NCI-H748 (cell line): ENCODE measurements around the gene LHX6.

Experiments used
- DNase-seq: peaks from one replicate; lab custom pipeline; 2025; ENCODE audit not compliant: unreplicated experiment; lab: John Stamatoyannopoulos, UW

The LHX6 gene

DNA sequence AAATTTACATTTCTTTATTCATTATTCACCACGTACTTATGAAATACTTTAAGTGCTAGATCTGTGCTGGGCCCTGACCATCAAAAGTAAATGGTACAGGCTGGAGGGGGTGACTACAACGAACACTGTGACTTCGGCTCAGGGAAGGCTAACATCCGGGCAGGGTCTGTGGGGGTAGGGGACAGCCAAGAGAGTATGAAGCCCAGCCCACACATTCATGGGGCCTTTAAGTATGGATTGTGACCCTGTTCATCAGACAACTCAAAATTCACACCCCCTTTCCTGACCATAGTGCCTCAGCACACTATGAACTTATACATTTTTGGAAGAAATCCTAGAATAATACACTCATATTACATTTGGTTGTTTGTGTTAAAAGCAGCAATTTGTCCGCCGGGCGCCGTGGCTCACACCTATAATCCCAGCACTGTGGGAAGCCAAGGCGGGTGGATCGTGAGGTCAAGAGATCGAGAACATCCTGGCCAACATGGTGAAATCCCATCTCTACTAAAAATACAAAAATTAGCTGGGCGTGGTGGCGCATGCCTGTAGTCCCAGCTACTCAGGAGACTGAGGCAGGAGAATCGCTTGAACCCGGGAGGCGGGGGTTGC, 35.7 kb downstream of the LHX6 start:
- DNase-seq, result no peak

DNA sequence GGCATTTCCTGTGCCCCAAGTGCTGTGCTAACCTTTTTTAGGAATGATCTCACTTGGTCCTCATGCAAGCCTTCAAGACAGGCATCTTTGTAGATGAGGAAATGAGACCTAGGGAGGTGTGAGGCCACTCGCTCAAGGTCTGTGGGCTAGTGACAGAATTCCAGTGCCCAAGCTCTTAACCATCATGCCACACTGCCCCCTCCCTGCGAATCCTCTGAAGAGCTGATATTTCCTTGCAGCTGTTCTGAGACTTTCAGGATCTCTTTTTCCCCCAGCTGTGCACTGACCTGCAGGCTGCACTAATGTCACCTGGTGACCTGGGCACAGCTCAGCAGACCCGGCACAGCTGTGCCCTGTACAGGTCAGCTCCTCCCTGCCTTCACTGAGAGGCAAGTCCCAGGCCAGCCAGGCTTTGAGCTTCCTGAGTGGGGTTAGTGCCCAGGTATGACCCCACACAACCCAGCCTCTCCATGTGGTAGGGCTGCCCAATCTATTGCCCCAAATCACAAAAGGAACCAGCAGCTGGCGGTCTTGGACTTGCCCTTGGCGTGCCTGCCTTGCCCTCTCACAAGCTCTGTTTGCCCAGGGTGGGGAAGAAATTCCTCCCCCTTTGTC, 36.4 kb downstream of the LHX6 start:
- DNase-seq, result no peak

DNA sequence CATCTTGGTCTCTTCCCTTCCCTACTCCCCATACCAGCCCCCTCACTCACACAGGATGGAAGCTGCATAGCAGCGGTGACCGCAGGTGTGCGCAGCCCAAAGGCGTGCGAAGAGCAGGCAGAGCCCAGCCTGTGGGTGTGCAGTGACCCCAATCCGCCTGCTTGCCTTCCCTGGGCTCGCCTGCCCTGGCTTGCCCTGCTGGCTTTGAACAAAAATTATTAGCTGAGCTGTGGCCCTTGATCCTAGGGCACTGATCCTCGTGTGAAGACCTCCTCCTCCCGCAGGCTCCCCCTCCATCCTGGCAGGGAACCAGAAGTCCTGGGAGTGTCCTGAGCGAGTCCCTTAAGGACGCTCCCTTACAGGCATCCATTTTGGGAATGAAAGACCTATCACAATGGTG, 37.2 kb downstream of the LHX6 start:
- DNase-seq, result no peak

DNA sequence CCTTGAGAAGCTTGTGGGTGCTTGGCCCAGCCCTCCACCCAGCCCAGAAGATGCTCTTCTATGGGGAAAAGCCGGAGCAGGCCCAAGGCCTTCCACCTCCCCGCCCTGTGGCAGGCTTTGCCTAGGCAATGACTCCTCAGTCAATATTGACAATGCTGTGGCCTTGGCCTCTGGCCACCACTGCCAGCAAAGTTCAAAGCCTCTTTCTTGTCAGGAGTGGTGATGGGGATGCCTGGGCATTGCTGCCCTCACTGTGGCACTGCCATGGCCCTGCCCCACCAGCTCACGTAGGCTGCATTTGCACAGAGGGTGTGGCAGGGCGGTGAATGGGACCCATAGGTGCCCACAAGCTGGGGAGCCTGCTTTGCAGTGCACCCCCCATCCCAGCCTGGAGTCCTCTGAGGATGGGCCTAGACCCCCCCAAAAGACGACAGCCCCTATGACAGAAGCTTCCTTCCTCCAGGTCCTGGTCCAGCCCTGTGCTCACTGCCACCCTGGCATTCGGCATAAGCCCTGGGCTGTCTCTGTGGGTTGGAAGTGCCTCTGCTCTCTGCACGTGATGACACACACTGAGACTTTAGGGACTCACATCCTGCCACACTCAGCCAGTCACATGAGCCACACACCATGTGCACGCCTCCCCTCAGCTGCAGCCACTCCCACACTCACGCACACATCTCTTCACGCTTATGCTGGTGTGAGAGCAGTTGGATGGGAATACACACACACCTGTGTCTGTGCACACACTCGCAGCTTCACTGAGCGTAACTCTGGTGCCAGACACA, 38.0 kb downstream of the LHX6 start:
- no peak for DNase-seq

DNA sequence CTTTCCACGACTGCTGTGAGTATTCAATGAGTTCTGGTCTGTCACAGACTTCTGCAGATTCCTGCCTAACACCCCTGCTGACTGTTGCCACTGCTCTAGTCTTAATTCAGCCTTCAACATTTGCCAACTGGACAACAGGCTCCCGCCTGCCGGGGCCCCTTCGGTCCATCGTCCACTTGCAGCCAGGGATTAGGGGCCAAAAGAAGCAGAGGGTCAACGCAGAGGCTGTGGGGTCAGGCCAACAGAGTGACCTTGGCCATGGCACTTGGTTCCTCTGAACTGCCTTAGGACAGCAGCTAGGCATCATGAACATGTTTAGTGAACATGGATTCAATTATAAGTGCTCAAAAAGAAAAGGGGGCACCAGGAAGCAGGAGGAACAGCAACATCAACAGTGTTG, 40.4 kb downstream of the LHX6 start:
- no peak for DNase-seq

DNA sequence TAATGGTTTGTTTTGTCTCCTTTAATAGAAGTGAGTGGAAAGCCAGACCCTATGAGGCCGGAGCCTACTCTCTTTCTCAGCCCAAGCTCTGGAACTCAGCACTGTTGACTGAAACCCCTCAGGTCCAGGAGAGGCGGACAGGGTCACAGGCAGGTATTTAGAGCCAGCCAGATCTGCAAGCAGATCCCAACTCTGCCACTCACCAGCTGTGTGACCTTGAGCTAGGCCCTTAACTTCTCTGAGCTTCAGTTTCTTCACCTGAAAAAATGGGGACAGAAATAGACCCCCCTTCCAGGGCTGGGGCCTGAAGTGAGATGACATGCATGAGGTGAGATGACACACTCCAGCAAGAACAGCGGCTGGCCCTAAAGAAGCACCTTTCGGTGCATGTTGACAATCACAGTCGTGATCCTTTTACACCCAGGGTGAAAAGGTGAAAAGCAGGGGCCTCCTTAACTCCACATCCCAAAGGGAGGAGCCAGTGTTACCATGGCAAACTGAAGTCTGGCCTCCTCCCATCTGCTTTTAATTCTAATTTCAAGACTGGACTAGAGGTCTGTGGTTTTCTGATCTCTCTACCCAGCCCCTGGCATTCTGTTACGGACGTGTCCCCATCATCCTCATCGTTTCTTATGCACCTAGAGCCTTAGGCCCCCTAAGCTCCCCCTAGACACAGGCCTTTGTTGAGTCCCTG, 41.8 kb downstream of the LHX6 start:
- DNase-seq, result no peak

GRCh38 chr9:122186301-122186700, 42.5 kb downstream of the LHX6 start:
- no peak for DNase-seq

- no peak for DNase-seq
Measured at GRCh38 chr9:122184551-122184950, 44.2 kb downstream of the LHX6 start.

GRCh38 chr9:122183501-122183900, 45.3 kb downstream of the LHX6 start:
- DNase-seq, result no peak

GRCh38 chr9:122180633-122181032, 48.1 kb downstream of the LHX6 start:
- peak; percentile 68 for DNase-seq

- no peak for DNase-seq
Measured at GRCh38 chr9:122179690-122180074, 49.1 kb downstream of the LHX6 start.

DNA sequence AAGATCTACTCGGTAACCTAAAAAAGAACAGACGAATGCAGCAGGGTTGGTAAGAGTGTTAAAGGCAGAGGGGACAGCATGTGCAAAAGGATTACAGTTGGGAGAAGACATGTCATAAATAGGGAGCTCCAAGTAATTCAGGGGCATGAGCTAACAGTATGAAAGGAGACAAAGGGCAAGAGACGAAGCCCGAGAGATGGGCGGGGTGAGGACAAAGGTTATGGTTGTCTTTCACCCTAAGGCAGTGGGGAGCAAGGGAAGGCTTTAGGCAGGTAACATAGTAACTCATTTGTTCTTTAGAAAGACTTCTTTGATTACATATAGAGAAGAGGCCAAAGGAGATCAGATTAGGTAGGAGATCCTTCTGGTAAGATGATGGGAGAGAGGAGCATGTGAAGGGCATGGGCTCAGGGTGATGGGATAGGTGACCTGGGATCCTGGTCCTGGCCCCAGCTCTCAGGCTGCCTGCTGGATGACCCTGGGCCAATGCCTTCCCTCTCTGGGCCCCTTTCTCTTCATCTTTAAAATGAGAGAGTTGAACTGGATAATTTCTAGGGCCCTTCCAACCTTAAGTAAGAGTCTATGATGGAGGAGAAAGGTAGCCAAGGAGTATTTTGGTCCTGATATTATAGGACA, 49.6 kb downstream of the LHX6 start:
- no peak for DNase-seq

GRCh38 chr9:122176916-122177315, 51.8 kb downstream of the LHX6 start:
- no peak for DNase-seq

- DNase-seq, result no peak
Measured at GRCh38 chr9:122173670-122174069, 55.1 kb downstream of the LHX6 start.

DNA sequence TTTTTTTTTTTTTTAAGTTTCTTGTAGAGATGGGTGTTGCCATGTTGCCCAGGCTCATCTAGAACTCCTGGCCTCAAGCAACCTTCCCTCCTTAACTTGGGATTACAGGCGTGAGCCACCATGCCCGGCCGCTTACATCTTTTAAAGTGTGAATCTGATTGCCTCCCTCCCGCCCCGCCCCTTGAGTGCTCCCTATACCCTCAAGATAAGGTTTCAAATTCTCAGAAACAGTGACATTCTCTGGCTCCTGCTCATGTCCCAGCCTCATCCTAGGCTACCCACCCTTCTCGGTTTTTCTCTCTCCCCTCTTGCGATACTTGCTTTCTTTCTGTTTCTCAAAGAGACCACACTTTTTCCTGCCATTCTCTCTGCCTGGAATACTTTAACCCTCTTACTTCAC, 56.6 kb downstream of the LHX6 start:
- DNase-seq, result no peak

DNA sequence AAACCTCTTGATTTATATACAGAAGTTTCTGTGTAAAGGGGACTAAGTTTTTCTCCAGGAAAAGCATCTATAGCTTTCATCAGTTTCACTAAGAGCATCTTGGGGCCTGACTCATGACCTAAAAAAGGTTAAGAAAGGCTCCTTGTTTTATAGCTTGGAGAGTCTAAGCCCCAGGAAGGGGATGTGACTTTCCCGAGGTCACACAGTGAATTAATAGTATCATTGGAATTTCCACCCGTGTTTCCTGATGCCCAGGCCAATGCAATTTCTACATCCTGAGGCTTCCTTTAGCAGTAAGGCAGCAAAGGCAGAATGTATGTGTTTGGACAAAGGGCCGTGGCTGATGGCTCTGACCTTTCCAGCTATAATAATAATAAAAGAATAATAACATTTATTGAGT, 60.4 kb downstream of the LHX6 start:
- DNase-seq, result no peak

DNA sequence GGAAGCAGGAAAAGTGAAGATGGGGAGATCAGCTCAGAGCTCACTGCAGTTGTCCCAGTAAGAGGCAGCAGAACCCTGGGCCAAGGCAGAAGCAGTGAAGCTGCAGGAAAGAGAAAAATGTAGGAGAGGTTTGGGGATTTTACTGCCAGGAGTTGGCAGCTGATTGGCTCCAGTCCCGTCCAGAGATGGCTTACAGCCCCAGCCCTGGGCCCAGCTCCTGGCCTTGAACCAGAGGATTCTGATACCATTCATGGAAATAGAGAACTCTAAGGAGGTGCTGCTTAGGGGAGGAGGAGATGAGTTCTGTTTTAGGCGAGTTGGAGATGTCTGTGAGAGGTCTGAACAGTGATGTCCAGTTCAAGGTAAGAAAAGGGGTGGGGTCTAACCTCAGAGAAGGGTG, 64.5 kb downstream of the LHX6 start:
- no peak for DNase-seq

DNA sequence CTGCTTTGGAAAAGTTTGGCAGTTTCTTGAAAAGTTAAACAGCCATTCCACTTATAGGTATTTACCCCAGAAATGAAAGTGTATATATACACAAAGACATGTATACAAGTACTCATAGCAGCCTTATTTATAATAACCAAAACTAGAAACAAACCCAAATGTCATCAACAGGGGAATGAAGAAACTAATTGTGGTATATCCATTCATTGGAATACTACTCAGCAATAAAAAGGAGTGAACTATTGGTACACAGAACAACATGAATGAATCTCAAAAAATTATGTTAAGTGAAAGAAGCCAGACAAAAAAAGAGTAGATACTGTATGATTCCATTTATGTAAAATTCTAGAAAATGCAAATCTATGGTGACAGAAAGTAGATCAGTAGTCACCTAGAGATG, 66.3 kb downstream of the LHX6 start:
- no peak for DNase-seq

GRCh38 chr9:122159925-122160246, 68.9 kb downstream of the LHX6 start:
- no peak for DNase-seq

DNA sequence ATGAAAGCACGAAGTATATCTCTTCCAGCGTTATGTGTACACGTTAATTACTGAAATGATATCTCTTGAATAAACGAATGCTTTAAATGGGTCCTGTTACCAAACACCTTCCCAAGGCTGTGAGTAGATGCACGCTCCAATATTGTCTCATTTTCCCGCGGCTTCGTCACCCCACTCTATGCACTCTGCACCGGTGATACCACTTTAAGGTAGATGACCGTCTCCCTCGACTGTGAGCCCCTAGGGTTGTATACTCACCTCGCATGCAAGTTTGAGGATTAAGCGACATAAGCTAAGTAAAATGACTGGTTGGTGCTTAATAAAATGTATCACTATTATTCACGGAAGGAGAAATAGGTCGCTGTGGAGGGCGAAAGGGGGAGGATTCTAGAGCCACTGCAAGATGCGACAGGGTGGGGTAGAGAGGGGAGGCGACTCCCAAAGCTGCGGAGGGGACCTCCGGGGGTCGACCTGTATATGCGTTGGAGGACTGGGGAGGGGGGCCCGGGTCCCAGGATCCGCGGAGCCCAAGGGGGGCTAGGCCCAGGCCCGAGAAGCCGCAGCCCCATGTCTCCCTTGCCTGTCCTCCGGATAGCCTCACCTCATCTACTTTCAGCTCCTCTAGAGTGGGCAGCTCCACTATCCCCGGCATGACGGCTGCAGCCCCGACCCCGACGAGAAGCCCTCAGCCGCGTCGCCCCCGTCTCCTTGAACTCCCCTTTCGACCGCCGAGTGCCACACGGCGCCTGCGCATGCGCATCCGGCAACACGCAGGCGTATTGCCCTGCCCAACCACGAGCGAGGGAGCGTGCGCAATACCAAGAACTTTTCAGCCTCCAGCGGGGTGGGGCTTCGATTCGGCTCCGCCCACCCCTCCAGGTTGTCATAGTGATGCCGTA, 69.5 kb downstream of the LHX6 start, which contains the start of the genes MORN5 and NDUFA8:
MORN5 (plus strand) TSS at position 883 of the 899 bp plus-strand sequence. CDS start 65 bp downstream, outside the sequence.
NDUFA8 (minus strand) TSS at position 754 of the 899 bp plus-strand sequence; CDS start at position 652, 102 bp downstream.
- peak; percentile 97 for DNase-seq
